HEK293T (cell line): ENCODE results near the gene KIFC3.
A peak's percentile ranks its signal among the peaks of the same experiment; 100 is the strongest.

Experiments
- BHLHE40 ChIP-seq: fragments of 450-650 bp; IDR thresholded peaks from 2 replicates; pipeline ENCODE4 v1.6.1; 2016; ENCODE audit warnings: mild to moderate bottlenecking, moderate library complexity, borderline replicate concordance
- ELF4 ChIP-seq: fragments of 450-650 bp; IDR thresholded peaks from 2 replicates; pipeline ENCODE4 v1.6.1; 2017; ENCODE audit warnings: antibody characterized with exemption
- FOXA1 ChIP-seq: fragments of 450-650 bp; IDR thresholded peaks from 2 replicates; pipeline ENCODE4 v1.6.1; 2016; ENCODE audit warnings: mild to moderate bottlenecking
- FOXK2 ChIP-seq: fragments of 450-650 bp; IDR thresholded peaks from 2 replicates; pipeline ENCODE4 v1.6.1; 2016; ENCODE audit warnings: mild to moderate bottlenecking
- FOXM1 ChIP-seq: fragments of 450-650 bp; IDR thresholded peaks from 2 replicates; pipeline ENCODE4 v1.6.1; 2017; ENCODE audit warnings: mild to moderate bottlenecking, borderline replicate concordance
- HDGF ChIP-seq: fragments of 450-650 bp; IDR thresholded peaks from 2 replicates; pipeline ENCODE4 v1.6.1; 2017; ENCODE audit warnings: antibody characterized with exemption, borderline replicate concordance
- NFRKB ChIP-seq: fragments of 450-650 bp; IDR thresholded peaks from 2 replicates; pipeline ENCODE4 v1.6.1; 2016; ENCODE audit warnings: mild to moderate bottlenecking, moderate library complexity
- PKNOX1 ChIP-seq: fragments of 450-650 bp; IDR thresholded peaks from 2 replicates; pipeline ENCODE4 v1.6.1; 2016
- SP1 ChIP-seq: fragments of 450-650 bp; IDR thresholded peaks from 2 replicates; pipeline ENCODE4 v1.6.1; 2017
- SUZ12 ChIP-seq: fragments of 450-650 bp; IDR thresholded peaks from 2 replicates; pipeline ENCODE4 v1.6.1; 2016; ENCODE audit warnings: mild to moderate bottlenecking
- ZNF384 ChIP-seq: fragments of 450-650 bp; IDR thresholded peaks from 2 replicates; pipeline ENCODE4 v1.6.1; 2016

- TF ChIP-seq PKNOX1 (peak; percentile 75), BHLHE40 (no peak), FOXK2 (no peak), SUZ12 (no peak), FOXM1 (0 out of 2 replicates have a peak, but pooled peaks have one; percentile 71), FOXA1 (no peak), HDGF (no peak), ZNF384 (no peak), ELF4 (peak; percentile 78), NFRKB (peak; percentile 74), SP1 (peak; percentile 69)
Observed at GRCh38 chr16:57734925-57735754, 67.2 kb downstream of the KIFC3 start.
